SK-MEL-5 (cell line): Measurements from ENCODE around the gene TESK2. TPM values are rescaled to one million over a fixed set of nuclear protein-coding genes. Genes with fewer than 3 reads are reported as not detected.

ENCODE experiments used
- DNase-seq: peaks from one replicate; pipeline ENCODE4 v3.0.0-alpha.2; 2016; ENCODE audit warnings: low read depth, low spot score
- in situ Hi-C: cut with HindIII; loops from 2 replicates; pipeline ENCODE4 v1.10.0; 2016; ENCODE audit warnings: low sequenced_read_pairs, high pct_unique_total_duplicates, low pct_unique_long_range_greater_than_20kb
- total RNA-seq: library from RNA; depleted of rRNA; stranded (reverse); fragments of >200 nt; shearing (Covaris generic); gene quantifications from 2 replicates; pipeline ENCODE4 v1.2.3, GENCODE V29; 2014

Gene TESK2
- total RNA-seq, 1 experiment from 2014 or later: 32.9 TPM

- no peak for DNase-seq
- in situ Hi-C loops: no loop called here
These were observed 153.2 kb downstream of the TESK2 start for GRCh38 chr1:45337630-45338325.

- in situ Hi-C loops: no loop called here
- DNase-seq: no peak
These were observed 155.1 kb downstream of the TESK2 start for GRCh38 chr1:45335855-45336324.

- peak; percentile 68 for DNase-seq
- in situ Hi-C loops: no loop called here
These were observed 156.4 kb downstream of the TESK2 start for GRCh38 chr1:45334308-45335245.

GRCh38 chr1:45332346-45332720 is 158.6 kb downstream of the TESK2 start:
- in situ Hi-C loops: no loop called here
- no peak for DNase-seq

GRCh38 chr1:45331436-45332345 is 159.3 kb downstream of the TESK2 start:
- in situ Hi-C loops: no loop called here
- no peak for DNase-seq

GRCh38 chr1:45329445-45329844 is 161.5 kb downstream of the TESK2 start:
- in situ Hi-C loops: no loop called here
- DNase-seq: peak; percentile 39

- no peak for DNase-seq
- in situ Hi-C loops: no loop called here
These were observed 162.3 kb downstream of the TESK2 start for GRCh38 chr1:45328680-45329079.

- in situ Hi-C loops: no loop called here
These were observed 163.1 kb downstream of the TESK2 start for GRCh38 chr1:45327644-45328515.

GRCh38 chr1:45326627-45327623 is 164.0 kb downstream of the TESK2 start, which contains the start of gene HPDL:
Gene HPDL, plus strand, starts transcription at chr1:45326895. Its CDS starts 254 bp downstream, at chr1:45327149.
- in situ Hi-C loops: no loop called here
- DNase-seq: no peak

More at GRCh38 chr1:45327644-45328515, 163.1 kb downstream of the TESK2 start:
- no peak for DNase-seq

- no peak for DNase-seq
- in situ Hi-C loops: no loop called here
These were observed 165.0 kb downstream of the TESK2 start for GRCh38 chr1:45325851-45326506.

GRCh38 chr1:45322486-45323040 is 168.4 kb downstream of the TESK2 start:
- in situ Hi-C loops: no loop called here

GRCh38 chr1:45321444-45321843 is 169.5 kb downstream of the TESK2 start:
- in situ Hi-C loops: no loop called here
- no peak for DNase-seq

More at GRCh38 chr1:45322486-45323040, 168.4 kb downstream of the TESK2 start:
- DNase-seq: no peak

- DNase-seq: no peak
- in situ Hi-C loops: no loop called here
These were observed 171.2 kb downstream of the TESK2 start for GRCh38 chr1:45319761-45320160.

- in situ Hi-C loops: no loop called here
- no peak for DNase-seq
These were observed 173.8 kb downstream of the TESK2 start for GRCh38 chr1:45317166-45317565.

GRCh38 chr1:45314266-45314665 is 176.7 kb downstream of the TESK2 start:
- DNase-seq: no peak
- in situ Hi-C loops: no loop called here
